ENCODE data around the gene GUCA2A. TPM values are rescaled to one million over a fixed set of nuclear protein-coding genes. Genes with fewer than 3 reads are reported as not detected.

The GUCA2A gene
- total and polyA plus RNA-seq, 2 of the 8 experiments (the other 6 are each of a cell fraction or from before 2014, with no cell fraction given): not detected

GRCh38 chr1:42209526-42210251 lies 45.1 kb upstream of the GUCA2A start:
- no peak overlapping the region for H4K8ac ChIP-seq (ENCODE audit: extremely low read depth, insufficient read depth, low read length)
- no peak overlapping the region for H2BK20ac ChIP-seq (ENCODE audit: low read length)
- peaks cover 4% of the 10 kb centered on the region in 2 experiments for H4K20me1 ChIP-seq (replicated peaks in 1 of 2; ENCODE audit: control insufficient read depth in 1 of 2, insufficient read depth in 2 of 2, low read length in 2 of 2)
- no peak overlapping the region for H2BK5ac ChIP-seq (ENCODE audit: low read depth, low read length)
- no peak overlapping the region for H3K14ac ChIP-seq (ENCODE audit: insufficient read length)
- no peak overlapping the region; a peak in 1 of 7 replicates for H3K9ac ChIP-seq (replicated peaks in 1 of 4; ENCODE audit: extremely low read depth in 1 of 4, low read depth in 3 of 4, low read length in 3 of 4)
- no peaks in the 10 kb centered on the region for H3K27me3 ChIP-seq (replicated peaks in 1 of 4; ENCODE audit: control insufficient read depth in 3 of 4, extremely low read depth in 1 of 4, insufficient read depth in 3 of 4, low read length in 3 of 4)
- no peak overlapping the region for H4K5ac ChIP-seq (ENCODE audit: insufficient read length, low read depth, low read length)
- no peaks in the 10 kb centered on the region for H3K9me3 ChIP-seq (ENCODE audit: insufficient read depth in 2 of 2, low read depth in 1 of 2, low read length in 1 of 2)
- H2AFZ ChIP-seq (ENCODE audit: low read length): no peak overlapping the region
- no peak overlapping the region for H3K4me2 ChIP-seq (ENCODE audit: insufficient read depth in 1 of 2, low read depth in 2 of 2, low read length in 2 of 2)
- H3K79me1 ChIP-seq (ENCODE audit: low read depth, low read length): peaks cover 4% of the 10 kb centered on the region; the same call in 1 of the 2 replicates
- no peaks in the 10 kb centered on the region; a peak in 1 of 8 replicates for H3K36me3 ChIP-seq (ENCODE audit: control insufficient read depth in 2 of 4, insufficient read depth in 4 of 4, low read length in 3 of 4)
- no peak overlapping the region for H3K56ac ChIP-seq (replicated peaks; ENCODE audit: insufficient read length, low read depth, low read length)
- CTCF ChIA-PET (ENCODE audit: partially characterized antibody): interaction anchor here (1.4 kb wide), 1 partner anchor 9 kb away, joined by 4 read pairs; no protein-coding TSS in a partner anchor
- no peak overlapping the region for H3K4me3 ChIP-seq (ENCODE audit: extremely low read depth in 1 of 4, insufficient read depth in 2 of 4, low read depth in 3 of 4, low read length in 4 of 4)
- POLR2A ChIA-PET (ENCODE audit: partially characterized antibody): no interaction called here
- no peak overlapping the region for H2AK5ac ChIP-seq (ENCODE audit: low read depth, low read length)
- no peak overlapping the region for H3K27ac ChIP-seq (ENCODE audit: low read depth, low read length)
- no peaks in the 10 kb centered on the region; the same call in 1 of the 2 replicates for H3K23me2 ChIP-seq (ENCODE audit: low read depth, low read length)
- no peak for DNase-seq (ENCODE audit: low read depth in 1 of 2, low spot score in 2 of 2)
- H3K4ac ChIP-seq (replicated peaks; ENCODE audit: insufficient read length, low read depth, low read length): no peak overlapping the region
- H2BK12ac ChIP-seq (ENCODE audit: low read depth, low read length): no peak overlapping the region
- H3K79me2 ChIP-seq (ENCODE audit: control insufficient read depth in 1 of 2, insufficient read depth in 2 of 2, low read length in 2 of 2): peaks cover 0 to 85% of the 10 kb centered on the region in 2 experiments; a peak in 3 of 4 replicates
- H2BK120ac ChIP-seq (replicated peaks; ENCODE audit: low read depth, low read length): no peak overlapping the region
- no peak overlapping the region for H2BK15ac ChIP-seq (ENCODE audit: low read length)
- no peak overlapping the region for H3K18ac ChIP-seq (ENCODE audit: extremely low read depth, low read length)
- peaks cover 0 to 2% (median under 1%) of the 10 kb centered on the region in 4 experiments; a peak in 5 of 7 replicates for H3K4me1 ChIP-seq (replicated peaks in 1 of 4; ENCODE audit: control insufficient read depth in 3 of 4, insufficient read depth in 4 of 4, low read length in 3 of 4)
- no peak overlapping the region for H3K23ac ChIP-seq (ENCODE audit: insufficient read length)
- WGBS, 2 experiments (ENCODE audit: extremely low coverage in 1 of 2, insufficient coverage in 1 of 2, insufficient read length in 1 of 2, insufficient replicate concordance in 2 of 2, low coverage in 1 of 2, low lambda C conversion rate in 2 of 2, missing lambda C conversion rate in 1 of 2): 94% methylated on average over 6 of the region's 6 CpGs; no CpG with 5 or more reads in 1 of the 2 experiments
- H4K91ac ChIP-seq (replicated peaks; ENCODE audit: insufficient read length, low read length): no peak overlapping the region
- FAIRE-seq: no peak
- TF ChIP-seq ATF3 (IDR thresholded peaks at IDR 0.05; ENCODE audit: insufficient read depth, low read depth, low read length): no peak
- no peak for TF ChIP-seq KDM1A (IDR thresholded peaks at IDR 0.05; ENCODE audit: borderline replicate concordance, low read length)
- TF ChIP-seq ATF2 (IDR thresholded peaks at IDR 0.05; ENCODE audit: low read length): no peak
- TF ChIP-seq CEBPB (IDR thresholded peaks at IDR 0.05; ENCODE audit: low read depth, low read length): no peak
- TF ChIP-seq GTF2F1 (IDR thresholded peaks at IDR 0.05; ENCODE audit: borderline replicate concordance, low read depth, low read length): no peak
- TF ChIP-seq BACH1 (IDR thresholded peaks at IDR 0.05; ENCODE audit: low read length): no peak
- no peak for TF ChIP-seq CHD1 (IDR thresholded peaks at IDR 0.05; ENCODE audit: low read depth, low read length)
- no peak for TF ChIP-seq TBP (IDR thresholded peaks at IDR 0.05; ENCODE audit: low read depth, low read length)
- TF ChIP-seq KDM4A (IDR thresholded peaks at IDR 0.05; ENCODE audit: low read depth, low read length, severe bottlenecking): no peak
- TF ChIP-seq BRCA1 (IDR thresholded peaks at IDR 0.05; ENCODE audit: low read depth, low read length): no peak
- TF ChIP-seq ZNF274 (IDR thresholded peaks at IDR 0.05; ENCODE audit: borderline replicate concordance, extremely low read depth, low read length): no peak

Measured in H1 (cell line).